GM21723 (cell line): Measurements from ENCODE around the gene COL23A1.

Experiments used
- ATAC-seq: cut with Tn5 transposase; IDR thresholded peaks from one replicate; pipeline ENCODE4 v1.9.1; 2021; ENCODE audit warnings: mild to moderate bottlenecking, moderate library complexity; ENCODE audit not compliant: unreplicated experiment

Gene COL23A1

DNA sequence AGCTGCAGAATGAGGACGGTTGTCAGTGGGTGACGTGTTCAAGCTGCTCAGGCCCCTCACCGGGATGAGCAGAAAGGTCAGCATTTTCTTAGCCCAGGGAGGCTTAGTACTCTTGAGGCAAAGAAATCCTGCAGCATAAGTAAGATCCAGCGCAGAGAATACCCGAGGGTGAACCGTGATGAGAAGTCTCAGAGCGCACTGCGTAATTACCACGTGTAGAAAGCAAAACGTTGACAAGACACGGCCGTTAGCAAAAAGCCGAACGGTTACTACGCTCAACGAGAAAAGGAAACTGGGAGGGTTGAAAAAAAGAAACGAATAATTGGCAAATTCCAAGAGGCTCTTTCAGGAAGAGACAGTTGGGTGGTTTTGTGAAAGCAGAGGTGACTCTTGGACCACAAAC lies 104.0 kb downstream of the COL23A1 start:
- ATAC-seq = no peak

DNA sequence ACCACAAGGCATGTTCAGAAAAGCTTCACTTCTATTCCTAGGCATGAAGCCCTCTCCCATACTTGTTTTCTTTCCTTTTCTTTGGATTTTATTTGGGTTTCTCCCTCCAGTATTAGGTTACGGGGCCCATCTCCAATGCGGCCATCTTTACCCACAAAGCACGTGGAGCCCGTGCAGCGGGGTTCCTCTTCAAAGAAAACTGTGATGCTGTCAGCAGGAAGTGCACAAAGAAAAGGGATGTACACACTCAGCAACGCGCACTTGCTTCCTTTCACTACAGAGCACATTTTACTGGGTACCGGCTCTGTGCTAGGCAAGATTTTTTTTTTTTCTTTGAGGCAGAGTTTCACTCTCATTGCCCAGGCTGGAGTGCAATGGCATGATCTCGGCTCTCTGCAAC lies 106.6 kb downstream of the COL23A1 start:
- no peak for ATAC-seq

- no peak for ATAC-seq
These were observed 110.9 kb downstream of the COL23A1 start for GRCh38 chr5:178479261-178479660.

GRCh38 chr5:178478370-178478769 lies 111.8 kb downstream of the COL23A1 start:
- ATAC-seq = no peak

DNA sequence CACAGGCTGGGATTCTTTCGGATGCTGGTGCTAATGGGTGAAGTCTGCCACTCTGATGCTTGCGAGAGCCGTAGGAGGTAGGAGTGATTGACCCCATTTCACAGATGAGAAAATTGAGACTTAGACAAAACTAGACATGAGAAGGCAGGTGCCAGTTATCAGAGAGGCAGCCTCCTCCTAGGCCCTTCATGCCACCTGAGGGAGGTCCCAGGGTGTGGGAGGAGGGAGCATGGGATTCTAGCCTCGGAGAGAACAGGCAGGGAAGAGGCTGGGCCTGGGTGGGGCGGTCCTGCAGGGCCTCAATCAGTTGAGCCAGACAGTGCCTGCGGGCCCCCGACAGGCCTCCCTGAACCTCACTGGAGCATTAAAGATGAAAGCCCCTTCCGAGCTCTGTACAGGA lies 112.4 kb downstream of the COL23A1 start:
- no peak for ATAC-seq

DNA sequence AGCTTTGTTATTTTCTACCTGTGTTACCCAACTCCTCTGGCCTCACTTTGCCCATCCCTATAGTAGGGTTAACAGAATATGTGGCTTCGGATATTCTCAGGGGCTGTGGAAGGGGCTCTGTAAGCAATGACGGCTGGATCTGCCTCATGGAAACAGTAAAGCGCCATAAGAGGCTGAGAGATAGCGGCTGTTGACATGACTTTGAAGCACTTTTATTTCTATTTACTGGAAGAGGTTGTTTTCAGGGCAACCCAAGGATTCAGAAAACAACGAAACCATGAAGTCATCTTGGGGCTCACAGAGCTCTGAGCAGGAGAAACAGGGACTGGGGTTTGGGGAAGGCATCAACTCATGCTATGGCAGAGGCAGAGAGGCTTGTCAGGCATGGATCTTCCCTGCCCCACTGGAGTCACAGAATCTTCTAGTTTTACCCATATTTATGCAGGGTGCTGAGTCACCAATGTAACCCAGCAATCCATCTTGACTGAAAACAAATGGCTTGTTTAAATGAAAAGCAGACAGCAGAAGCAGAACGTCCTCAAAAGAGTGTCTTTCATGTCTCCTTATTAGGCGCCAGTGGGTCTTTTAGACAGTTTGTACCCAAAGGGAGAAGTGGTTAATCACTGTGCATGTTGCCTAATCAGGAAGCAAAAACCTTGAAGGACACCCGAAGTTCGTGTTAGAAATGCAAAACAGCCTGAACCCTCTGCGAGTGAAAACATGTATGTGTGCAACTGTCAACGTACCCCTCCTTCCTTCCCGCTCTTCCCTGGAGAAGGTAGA lies 113.0 kb downstream of the COL23A1 start:
- ATAC-seq = no peak

DNA sequence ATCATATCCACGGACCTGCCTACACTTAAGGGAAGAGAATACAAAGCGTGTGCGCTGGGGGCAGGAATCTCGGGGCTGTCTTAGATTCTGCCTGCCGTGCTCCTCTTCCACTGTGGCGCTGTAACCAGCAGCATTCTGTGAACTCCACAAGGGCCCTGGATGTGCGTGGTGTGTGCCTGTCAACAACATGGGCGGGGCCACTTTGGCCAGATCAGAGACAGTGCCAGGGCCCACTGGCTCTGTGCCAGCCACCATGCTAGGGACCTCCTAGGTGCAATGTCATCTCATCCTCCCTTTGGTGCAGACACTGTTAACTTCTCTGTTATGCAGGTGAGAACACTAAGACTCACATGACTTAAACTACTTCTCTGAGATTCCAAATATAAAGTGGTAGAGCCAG lies 113.7 kb downstream of the COL23A1 start:
- ATAC-seq = no peak

DNA sequence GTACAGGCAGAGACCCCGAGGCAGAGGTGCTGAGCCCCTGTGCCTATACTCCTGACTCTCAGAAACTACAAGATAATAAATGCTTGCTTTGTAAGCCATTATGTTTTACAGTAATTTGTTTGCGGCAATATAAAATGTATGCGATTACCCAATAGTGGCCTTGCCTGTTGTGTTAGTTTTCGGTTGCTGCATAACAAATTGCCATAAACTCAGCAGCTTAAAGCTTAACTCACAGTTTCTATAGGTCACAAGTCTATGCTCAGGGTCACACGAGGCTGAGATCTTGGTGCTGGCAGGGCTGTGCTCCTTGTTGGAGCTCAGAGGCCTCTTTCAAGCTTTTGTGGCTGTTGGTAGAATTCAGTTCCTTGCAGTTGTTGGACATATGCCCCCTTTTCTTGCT lies 114.8 kb downstream of the COL23A1 start:
- ATAC-seq = no peak

DNA sequence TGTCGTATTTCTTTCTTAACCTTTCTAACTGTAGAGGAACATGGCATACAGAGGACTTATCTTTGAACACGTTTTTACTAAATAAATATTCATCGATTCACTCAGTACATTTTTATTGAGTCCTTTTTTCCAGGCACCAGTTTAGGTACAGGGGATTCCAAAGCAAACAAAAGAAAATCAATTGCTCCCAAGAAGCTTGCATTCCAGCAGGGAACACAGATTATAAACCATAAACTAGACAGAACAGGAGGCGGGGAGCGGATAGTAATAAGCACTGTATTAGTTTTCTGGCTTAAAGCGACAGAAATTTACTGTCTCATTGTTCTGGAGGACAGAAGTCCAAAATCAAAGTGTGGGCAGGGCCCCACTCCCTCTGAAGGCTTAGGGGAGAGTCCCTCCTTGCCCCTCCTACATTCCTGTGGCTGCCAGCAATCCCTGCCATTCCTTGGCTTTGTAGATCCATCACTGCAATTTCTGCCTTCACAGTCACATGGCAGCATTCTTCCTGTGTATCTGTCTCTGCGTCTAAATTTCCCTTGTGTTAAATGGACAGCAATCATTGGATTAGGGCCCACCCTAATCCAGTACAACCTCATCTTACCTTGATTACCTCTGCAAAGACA lies 115.5 kb downstream of the COL23A1 start:
- ATAC-seq = no peak

DNA sequence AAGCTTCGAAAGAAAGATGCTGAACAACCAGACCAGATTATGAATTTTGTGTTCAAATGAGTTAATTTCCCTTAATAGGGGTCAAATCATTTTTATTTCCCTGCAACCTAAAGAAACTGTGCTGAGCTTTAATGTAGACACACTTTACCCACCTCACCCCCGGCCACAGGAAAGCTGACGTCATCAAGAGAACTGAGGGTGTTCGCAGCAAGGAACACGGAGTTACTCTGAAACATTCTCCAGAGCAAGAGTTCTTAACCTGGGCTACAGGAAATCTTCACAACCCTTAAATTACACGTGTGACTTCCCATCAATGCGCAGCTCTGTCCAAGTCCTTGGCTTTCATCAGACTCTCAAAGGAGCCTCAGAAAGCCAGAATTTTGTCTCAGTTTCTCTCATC lies 116.3 kb downstream of the COL23A1 start:
- ATAC-seq = no peak

GRCh38 chr5:178472138-178472537 lies 118.1 kb downstream of the COL23A1 start:
- no peak for ATAC-seq

DNA sequence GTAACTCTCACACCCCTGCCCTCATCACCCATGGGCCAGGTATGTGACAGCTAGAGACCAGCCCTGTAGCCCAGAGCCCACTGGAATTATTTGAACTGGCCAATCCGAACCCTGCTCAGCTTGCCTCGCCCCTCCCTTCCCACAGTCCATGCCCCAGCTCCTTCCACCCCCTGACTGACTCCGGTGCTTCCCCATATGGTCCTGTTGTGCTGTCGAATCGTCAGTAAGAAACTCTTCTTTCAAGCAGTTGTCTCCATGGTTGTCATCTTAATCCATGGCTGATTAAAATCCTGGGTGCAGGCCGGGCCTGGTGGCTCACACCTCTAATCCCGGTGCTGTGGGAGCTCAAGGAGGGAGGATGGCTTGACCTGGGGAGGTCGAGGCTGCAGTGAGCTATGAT lies 118.5 kb downstream of the COL23A1 start:
- ATAC-seq = no peak

GRCh38 chr5:178470760-178471025 lies 119.5 kb downstream of the COL23A1 start:
- no peak for ATAC-seq

DNA sequence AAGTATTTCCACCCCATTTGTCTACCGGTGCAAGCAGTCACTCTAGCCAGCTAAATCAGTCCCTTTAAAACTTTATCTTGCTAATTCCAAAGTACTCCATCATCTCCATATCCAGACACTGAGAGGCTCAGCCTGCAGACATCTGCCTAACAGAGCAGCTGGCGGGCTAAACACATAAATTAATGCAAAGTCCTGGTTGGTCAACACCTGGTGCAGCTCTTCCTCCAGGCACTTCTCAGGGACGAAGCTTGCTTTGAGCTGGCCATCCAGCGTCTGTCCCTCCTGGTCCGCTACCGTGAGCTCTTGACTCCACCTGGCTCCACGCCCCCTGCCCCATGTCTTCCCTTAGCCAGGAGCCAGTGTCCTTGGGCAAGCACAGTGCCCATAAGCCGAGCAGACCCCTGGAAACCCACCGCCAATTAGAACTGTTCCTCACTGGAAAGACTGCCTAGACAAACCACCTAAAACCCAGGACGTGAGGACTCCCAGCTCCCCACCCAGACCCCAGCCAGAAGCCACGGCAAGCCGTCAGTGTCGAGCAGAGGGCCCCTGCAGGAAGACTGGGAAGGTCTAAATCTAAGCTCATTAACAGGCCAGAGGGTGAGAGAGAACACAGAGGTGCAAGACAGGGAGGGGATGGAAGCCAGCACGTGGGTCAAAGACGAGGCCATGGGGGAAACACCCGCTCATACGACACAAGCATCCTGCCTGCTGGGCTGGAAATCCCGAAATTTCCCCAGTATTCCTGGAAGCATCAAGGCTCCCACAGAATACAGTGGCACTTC lies 120.0 kb downstream of the COL23A1 start:
- no peak for ATAC-seq

- ATAC-seq = no peak
These were observed 120.9 kb downstream of the COL23A1 start for GRCh38 chr5:178469011-178469974.

DNA sequence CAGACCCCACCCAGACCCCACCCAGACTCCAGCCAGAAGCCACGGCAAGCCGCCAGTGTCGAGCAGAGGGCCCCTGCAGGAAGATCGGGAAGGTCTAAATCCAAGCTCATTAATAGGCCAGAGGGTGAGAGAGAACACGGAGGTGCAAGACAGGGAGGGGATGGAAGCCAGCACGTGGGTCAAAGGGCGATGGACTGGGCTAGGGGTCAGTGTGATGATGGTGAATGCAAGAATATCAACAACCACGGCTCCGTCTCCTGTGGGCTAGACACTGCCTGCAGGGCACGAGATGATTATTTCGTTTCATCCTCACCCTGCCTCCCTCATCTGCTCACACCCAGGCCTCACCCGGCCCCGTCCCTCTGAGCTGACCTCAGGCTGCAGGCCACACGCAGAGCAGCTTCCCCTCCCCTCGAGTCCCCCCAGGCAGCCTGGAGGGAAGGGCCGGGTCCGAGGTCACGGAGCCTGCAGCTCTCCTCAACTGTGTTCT lies 122.0 kb downstream of the COL23A1 start:
- no peak for ATAC-seq

- ATAC-seq = no peak
These were observed 122.5 kb downstream of the COL23A1 start for GRCh38 chr5:178467568-178468195.

- ATAC-seq = no peak
These were observed 123.0 kb downstream of the COL23A1 start for GRCh38 chr5:178467205-178467567.

DNA sequence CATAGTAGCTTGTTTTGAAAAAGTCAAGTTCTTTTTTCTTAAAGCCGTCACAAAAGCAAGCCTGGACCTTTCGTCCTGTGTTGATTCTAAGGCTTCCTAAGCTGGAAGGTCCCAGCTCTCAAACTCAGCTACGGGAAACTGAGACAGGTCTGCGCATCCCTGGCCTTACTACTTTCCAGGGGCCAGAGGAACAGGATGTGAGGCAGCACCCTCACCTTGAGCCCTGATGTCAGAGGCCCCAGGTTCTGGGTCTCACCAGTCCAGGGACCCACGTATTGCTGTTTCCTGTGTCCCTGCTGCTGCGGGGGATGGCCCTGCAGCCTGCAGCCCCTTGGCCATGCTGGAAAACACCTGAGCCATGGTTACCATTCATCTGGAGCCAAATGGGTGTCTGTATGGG lies 123.9 kb downstream of the COL23A1 start:
- no peak for ATAC-seq

DNA sequence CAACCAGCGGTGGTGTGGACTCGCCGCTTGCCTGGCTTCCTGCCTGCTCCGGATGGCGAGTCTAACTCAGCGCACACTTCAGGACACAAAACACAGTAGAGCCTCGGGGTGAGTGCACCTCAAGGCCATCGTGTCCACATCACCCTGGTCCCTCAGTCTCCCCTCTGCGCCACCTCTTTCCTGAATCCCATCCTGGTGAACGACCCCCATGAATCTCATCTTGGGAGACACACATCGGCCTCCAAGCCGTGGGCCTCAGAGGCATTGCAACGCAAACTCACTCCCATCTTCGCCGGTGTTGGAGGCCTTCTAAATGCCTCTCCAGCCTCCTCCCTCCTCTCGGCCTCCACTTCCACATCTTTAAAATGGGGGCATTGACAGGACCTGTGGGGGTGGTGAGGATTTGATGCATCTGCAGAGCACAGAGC lies 124.3 kb downstream of the COL23A1 start:
- ATAC-seq = no peak
